Gastroesophageal sphincter (tissue), 4 donors: ENCODE measurements around the gene HSPA12B. TPM values are rescaled to one million over a fixed set of nuclear protein-coding genes. Genes with fewer than 3 reads are reported as not detected.

Source experiments
- ATAC-seq: fragments of 150-250 bp; one replicate; pipeline ENCODE4 v1.9.1; 2016; ENCODE audit warnings: mild to moderate bottlenecking, moderate library complexity
- H3K27ac ChIP-seq, 4 donors: fragments of 200-600 bp; sonication (generic) in 3 of 4; 1 replicate in 3 of 4; 2 replicates in 1 of 4; pipeline ENCODE4 v1.5.1; 2016 to 2019
- H3K27me3 ChIP-seq: fragments of 200-600 bp; sonication (generic); one replicate; pipeline ENCODE4 v1.5.1; 2019
- H3K36me3 ChIP-seq, 2 donors: fragments of 200-600 bp; sonication (generic); one replicate each; pipeline ENCODE4 v1.5.1; 2019; ENCODE audit warnings: control low read depth in 1 of 2
- H3K4me1 ChIP-seq, 3 donors: fragments of 200-600 bp; sonication (generic); 1 replicate in 2 of 3; 2 replicates in 1 of 3; pipeline ENCODE4 v1.5.1; 2016 to 2019; ENCODE audit warnings: control low read depth in 2 of 3
- H3K4me3 ChIP-seq, 2 donors: fragments of 200-600 bp; sonication (generic); one replicate each; pipeline ENCODE4 v1.5.1; 2019; ENCODE audit warnings: mild to moderate bottlenecking in 1 of 2, moderate library complexity in 1 of 2
- H3K9me3 ChIP-seq, 3 donors: fragments of 200-600 bp; sonication (generic); one replicate each; pipeline ENCODE4 v1.5.1; 2017 to 2019; ENCODE audit warnings: control low read depth in 2 of 3
- CTCF ChIP-seq, 4 experiments: fragments of 200-600 bp in 2 of 4; fragments of 450-650 bp in 2 of 4; sonication (generic) in 1 of 4; IDR thresholded peaks; one replicate each; pipeline ENCODE4 v1.5.1; 2017 to 2019; ENCODE audit warnings: antibody characterized with exemption in 4 of 4, mild to moderate bottlenecking in 2 of 4, moderate library complexity in 2 of 4
- EP300 ChIP-seq: sonication (generic); formaldehyde crosslinking; IDR thresholded peaks from one replicate; pipeline ENCODE4 v1.6.1; 2017; ENCODE audit warnings: antibody characterized with exemption, mild to moderate bottlenecking
- POLR2A ChIP-seq, 2 donors: fragments of 450-650 bp; IDR thresholded peaks; one replicate each; pipeline ENCODE4 v1.6.1; 2017; ENCODE audit warnings: antibody characterized with exemption in 2 of 2, mild to moderate bottlenecking in 2 of 2, moderate library complexity in 1 of 2
- POLR2AphosphoS5 ChIP-seq: sonication (generic); formaldehyde crosslinking; IDR thresholded peaks from one replicate; pipeline ENCODE4 v1.6.1; 2017; ENCODE audit warnings: antibody characterized with exemption
- WGBS, 2 donors: methylation state at CpG; one replicate each; pipeline ENCODE4 v1.1.5; 2018; ENCODE audit warnings: low coverage in 1 of 2; 5-methylcytosine and 5-hydroxymethylcytosine counted together
- total RNA-seq, 4 donors: library from RNA; depleted of rRNA; stranded (reverse); fragments of >200 nt; gene quantifications; one replicate each; pipeline ENCODE4 v1.1.0, GENCODE V29; 2016

The HSPA12B gene
- total RNA-seq, 4 donors from 2014 or later = 9.6 to 19.3 (median 14.4) TPM

DNA sequence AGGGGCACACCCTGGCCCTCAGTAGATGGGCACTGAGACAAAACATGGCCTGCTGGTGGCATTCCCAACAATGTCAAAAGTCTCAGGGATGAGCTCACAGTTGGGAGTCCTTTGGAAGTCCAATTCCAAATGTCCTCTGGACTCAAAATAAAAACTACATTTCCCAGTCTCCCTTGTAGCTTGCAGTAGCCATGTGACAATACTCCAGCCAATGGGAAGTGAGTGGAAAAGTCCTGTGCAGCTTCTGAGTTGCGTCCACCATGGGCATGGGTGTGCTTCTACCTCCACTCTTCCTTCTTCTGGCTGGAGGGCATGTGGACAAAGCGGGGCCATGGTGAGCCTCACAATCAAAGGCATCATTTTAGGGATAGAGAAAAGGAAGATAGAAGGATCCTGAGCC lies 44.8 kb upstream of the HSPA12B start:
- TF ChIP-seq POLR2A (IDR thresholded peaks at IDR 0.05) = no peak
- no peak for TF ChIP-seq CTCF (IDR thresholded peaks at IDR 0.05)
- no peak for TF ChIP-seq POLR2AphosphoS5
- no peak for TF ChIP-seq EP300
- 50 to 54% methylated on average over 2 of the region's 2 CpGs for WGBS, 2 donors

DNA sequence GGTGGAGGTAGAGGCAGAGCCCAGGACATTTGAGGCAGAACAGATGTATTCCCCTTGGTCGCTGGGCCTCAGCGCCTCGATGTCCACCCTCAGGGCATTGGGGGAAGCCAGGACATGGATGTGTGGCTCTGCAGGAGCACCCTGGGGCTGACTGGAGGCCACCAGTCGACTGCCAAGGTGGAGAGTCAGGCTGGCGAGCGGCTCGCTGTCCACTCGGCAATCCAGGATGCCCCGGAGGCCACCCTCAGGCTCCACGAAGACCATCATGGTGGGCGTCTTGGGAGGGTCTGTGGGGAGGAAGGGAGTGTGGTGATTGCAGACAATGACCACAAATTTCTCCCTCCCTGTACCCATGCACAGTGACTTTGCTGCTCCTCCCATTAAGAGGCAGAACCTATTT lies 42.5 kb upstream of the HSPA12B start:
- Histone ChIP-seq H3K9me3 (no peaks in the 10 kb centered on the region), H3K36me3 (no peaks in the 10 kb centered on the region), H3K27me3 (no peaks in the 10 kb centered on the region), H3K27ac (no peak overlapping the region), H3K4me1 (peaks cover 0 to 28% (median 13%) of the 10 kb centered on the region in 3 donors), H3K4me3 (no peak overlapping the region)
- no peak for TF ChIP-seq CTCF (IDR thresholded peaks at IDR 0.05)
- TF ChIP-seq POLR2AphosphoS5 = no peak
- no peak for TF ChIP-seq EP300
- TF ChIP-seq POLR2A (IDR thresholded peaks at IDR 0.05) = no peak
- ATAC-seq = no peak
- no CpG with 5 or more reads among the region's 11 CpGs for WGBS, 2 donors

More for the DNA sequence above, 44.8 kb upstream of the HSPA12B start:
- H3K4me1 ChIP-seq = peaks cover 0 to 28% (median 13%) of the 10 kb centered on the region in 3 donors
- H3K27me3 ChIP-seq = no peaks in the 10 kb centered on the region
- no peaks in the 10 kb centered on the region for H3K9me3 ChIP-seq
- no peak overlapping the region for H3K4me3 ChIP-seq
- ATAC-seq = peak; percentile 75
- H3K27ac ChIP-seq = peak overlapping the region in 3 of 4 donors; percentile 78 to 85 (median 80)
- no peaks in the 10 kb centered on the region for H3K36me3 ChIP-seq

DNA sequence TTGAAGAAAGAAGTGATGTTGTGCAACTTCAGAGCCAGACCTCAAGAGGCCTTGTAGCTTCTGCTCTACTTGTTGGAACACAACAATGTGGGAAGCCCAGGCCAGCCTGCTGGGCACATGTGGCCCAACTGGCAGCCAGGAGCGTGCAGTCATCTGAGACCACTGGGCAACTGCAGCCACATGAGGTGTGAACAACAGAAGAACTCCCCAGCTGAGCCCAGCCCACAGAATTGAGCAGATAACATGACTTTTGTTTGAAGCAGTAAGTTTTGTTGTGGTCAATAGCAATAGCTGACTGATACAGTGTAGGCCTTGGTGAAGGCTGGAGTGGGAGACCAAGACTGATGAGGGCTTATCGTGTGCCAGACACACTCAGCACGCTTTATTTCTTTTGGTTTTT lies 42.1 kb upstream of the HSPA12B start:
- Histone ChIP-seq H3K9me3 (no peaks in the 10 kb centered on the region), H3K36me3 (no peaks in the 10 kb centered on the region), H3K27me3 (no peaks in the 10 kb centered on the region), H3K27ac (no peak overlapping the region), H3K4me3 (no peak overlapping the region), H3K4me1 (peaks cover 0 to 28% (median 13%) of the 10 kb centered on the region in 3 donors)
- ATAC-seq = no peak
- TF ChIP-seq POLR2A (IDR thresholded peaks at IDR 0.05) = no peak
- TF ChIP-seq CTCF (IDR thresholded peaks at IDR 0.05) = no peak
- TF ChIP-seq EP300 = no peak
- no peak for TF ChIP-seq POLR2AphosphoS5
- WGBS, 2 donors = 70% methylated on average over 2 of the region's 3 CpGs; no CpG with 5 or more reads in 1 of the 2 donors

DNA sequence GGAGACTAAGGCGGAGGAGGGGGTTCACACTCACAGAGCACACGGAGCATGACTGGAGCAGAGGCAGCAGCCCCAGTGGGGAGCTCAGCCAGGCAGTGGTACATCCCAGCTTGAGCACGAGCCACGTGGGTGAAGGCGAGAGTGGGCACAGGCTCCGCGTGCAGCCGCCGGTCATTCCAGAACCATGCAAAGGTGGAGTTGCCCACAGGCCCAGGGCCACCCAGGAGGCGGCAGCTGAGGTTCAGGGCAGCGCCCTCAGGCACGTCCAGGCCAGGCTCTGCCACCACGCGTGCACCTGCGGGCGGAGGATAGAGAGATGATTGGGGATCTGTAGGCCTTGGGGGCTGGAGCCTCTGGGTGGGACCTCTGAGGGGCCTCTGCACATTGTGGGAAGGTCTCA lies 41.2 kb upstream of the HSPA12B start:
- H3K9me3 ChIP-seq = peaks cover 0 to 2% (median 0%) of the 10 kb centered on the region in 3 donors
- H3K27ac ChIP-seq = no peak overlapping the region
- no peak overlapping the region for H3K4me3 ChIP-seq
- ATAC-seq = no peak
- H3K4me1 ChIP-seq = peaks cover 0 to 19% (median 12%) of the 10 kb centered on the region in 3 donors
- H3K27me3 ChIP-seq = no peaks in the 10 kb centered on the region
- no peaks in the 10 kb centered on the region for H3K36me3 ChIP-seq
- 98 to 100% methylated on average over 1 to 8 of the region's 16 CpGs for WGBS, 2 donors
- TF ChIP-seq POLR2A (IDR thresholded peaks at IDR 0.05) (no peak), CTCF (IDR thresholded peaks at IDR 0.05) (no peak), POLR2AphosphoS5 (no peak), EP300 (no peak)

DNA sequence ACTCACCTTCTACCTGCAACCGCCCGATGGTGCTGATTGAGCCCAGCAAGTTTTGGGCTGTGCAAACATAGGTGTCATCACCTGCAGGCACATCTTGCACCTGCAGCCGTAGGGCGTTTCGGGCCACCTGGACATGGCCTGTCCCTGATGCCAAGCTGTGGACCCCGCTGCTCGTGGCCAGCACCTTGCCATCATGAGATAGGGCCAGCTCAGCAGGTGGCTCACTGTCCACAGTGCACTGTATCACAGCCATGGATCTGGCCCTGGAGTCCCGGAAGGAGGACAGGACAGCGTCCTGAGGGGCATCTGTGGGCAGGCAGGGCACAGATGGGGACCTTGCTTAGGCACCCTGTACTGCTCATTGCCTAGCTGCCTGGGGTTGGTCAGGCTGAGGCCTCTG lies 40.6 kb upstream of the HSPA12B start:
- no peaks in the 10 kb centered on the region for H3K36me3 ChIP-seq
- WGBS, 2 donors = no CpG with 5 or more reads among the region's 9 CpGs
- H3K27me3 ChIP-seq = no peaks in the 10 kb centered on the region
- no peak overlapping the region for H3K27ac ChIP-seq
- H3K9me3 ChIP-seq = peaks cover 0 to 6% (median 0%) of the 10 kb centered on the region in 3 donors
- H3K4me3 ChIP-seq = no peak overlapping the region
- no peak for ATAC-seq
- no peak for TF ChIP-seq CTCF (IDR thresholded peaks at IDR 0.05)
- H3K4me1 ChIP-seq = peaks cover 0 to 13% (median 6%) of the 10 kb centered on the region in 3 donors
